Cardiac atrium fibroblast (primary cell): ENCODE data around the gene DHX15. TPM values are rescaled to one million over a fixed set of nuclear protein-coding genes. Genes with fewer than 3 reads are reported as not detected.

Experiments
- total RNA-seq: library from RNA; depleted of rRNA; stranded (reverse); fragments of >200 nt; gene quantifications from 2 replicates; pipeline ENCODE4 v1.2.3, GENCODE V29; 2015

The DHX15 gene
- total RNA-seq = 92.0 and 106 TPM in 2 replicates

DNA sequence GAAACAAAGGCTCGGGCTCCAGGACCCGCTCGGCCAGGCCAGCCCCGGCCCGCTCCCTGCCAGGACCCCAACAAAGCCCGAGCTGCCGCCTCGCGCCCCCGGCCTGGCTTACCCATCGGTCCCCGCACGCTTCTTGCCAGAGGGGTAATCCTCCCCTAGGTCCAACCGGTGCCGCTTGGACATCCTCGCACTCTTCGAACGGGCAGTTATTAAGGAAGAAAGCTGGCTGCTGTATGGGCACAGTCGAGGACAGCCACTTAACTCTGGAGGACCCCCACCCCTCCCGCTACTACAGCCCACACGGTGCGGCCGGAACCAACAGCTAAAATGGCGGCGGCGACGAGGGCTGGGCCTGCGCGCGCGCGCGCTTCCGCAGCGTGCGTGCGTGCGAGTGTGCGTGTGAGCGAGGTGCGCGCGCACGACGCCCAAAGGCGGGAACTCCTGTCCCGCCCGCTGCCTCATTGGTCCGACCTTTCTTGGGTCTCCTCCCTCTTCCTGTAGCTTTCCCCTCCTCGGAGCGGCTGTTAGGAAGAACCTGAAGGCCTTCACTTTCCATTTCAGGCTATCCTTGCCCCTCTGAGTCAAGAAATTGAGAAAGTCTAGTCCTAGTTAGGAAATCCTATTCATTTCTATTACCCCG lies at the start of gene DHX15:
Gene DHX15, minus strand, starts transcription at position 344 of the 640 bp plus-strand sequence. Its CDS starts 161 bp downstream, at position 183.

Other genes starting within 250 kb of the DHX15 start
- gene SOD3, start 211.0 kb upstream of the DHX15 start, total RNA-seq = 23.6 and 32.6 TPM in 2 replicates